OCI-LY1 (cell line): Measurements from ENCODE around the gene SLC10A6.

ENCODE experiments used
- H2AFZ ChIP-seq: fragments of 200-600 bp; sonication (generic), shearing (Covaris generic); 2 replicates; pipeline ENCODE4 v1.6.0; 2014; ENCODE audit warnings: antibody characterized with exemption, mild to moderate bottlenecking, low read length
- H3F3A ChIP-seq: fragments of 200-600 bp; sonication (generic), shearing (Covaris generic); 2 replicates; pipeline ENCODE4 v1.6.0; 2014; ENCODE audit warnings: mild to moderate bottlenecking, antibody characterized with exemption, low read length, moderate library complexity; ENCODE audit not compliant: insufficient read depth
- H3K27ac ChIP-seq: fragments of 200-600 bp; sonication (generic); 2 replicates; pipeline ENCODE4 v1.5.1; 2014; ENCODE audit warnings: low read length, mixed run types, mild to moderate bottlenecking, low read depth; ENCODE audit not compliant: poor library complexity, severe bottlenecking
- H3K27me3 ChIP-seq: fragments of 200-600 bp; sonication (generic); 2 replicates; pipeline ENCODE4 v1.6.0; 2014; ENCODE audit warnings: antibody characterized with exemption, mild to moderate bottlenecking, low read length, moderate library complexity; ENCODE audit not compliant: insufficient read depth
- H3K36me3 ChIP-seq: fragments of 200-600 bp; sonication (generic); 2 replicates; pipeline ENCODE4 v1.6.1; 2014; ENCODE audit warnings: mild to moderate bottlenecking, antibody characterized with exemption, low read length, moderate library complexity, mixed read lengths; ENCODE audit not compliant: insufficient read depth
- H3K4me1 ChIP-seq: fragments of 200-600 bp; sonication (generic); 2 replicates; pipeline ENCODE4 v1.5.1; 2014; ENCODE audit warnings: mild to moderate bottlenecking, low read length, moderate library complexity; ENCODE audit not compliant: insufficient read depth, severe bottlenecking
- H3K4me2 ChIP-seq: fragments of 200-600 bp; sonication (generic), shearing (Covaris generic); 2 replicates; pipeline ENCODE4 v1.6.1; 2014; ENCODE audit warnings: low read length
- H3K4me3 ChIP-seq: fragments of 200-600 bp; sonication (generic); 2 replicates; pipeline ENCODE4 v1.5.1; 2014; ENCODE audit warnings: low read length, low read depth, mild to moderate bottlenecking, mixed read lengths; ENCODE audit not compliant: poor library complexity, severe bottlenecking
- H3K79me2 ChIP-seq: fragments of 200-600 bp; shearing (Covaris generic); 2 replicates; pipeline ENCODE4 v1.6.1; 2016; ENCODE audit warnings: mixed run types, low read length, mixed read lengths; ENCODE audit not compliant: insufficient read depth
- H3K9ac ChIP-seq: fragments of 200-600 bp; sonication (generic), shearing (Covaris generic); 2 replicates; pipeline ENCODE4 v1.6.1; 2014; ENCODE audit warnings: mild to moderate bottlenecking, low read length, mixed read lengths
- H3K9me2 ChIP-seq: fragments of 200-600 bp; sonication (generic), shearing (Covaris generic); 2 replicates; pipeline ENCODE4 v1.6.1; 2014; ENCODE audit warnings: low read depth, mild to moderate bottlenecking, low read length, mixed read lengths
- H3K9me3 ChIP-seq: fragments of 200-600 bp; shearing (Covaris generic); 2 replicates; pipeline ENCODE4 v1.6.1; 2014; ENCODE audit warnings: low read length, mixed read lengths
- H4K20me1 ChIP-seq: fragments of 200-600 bp; sonication (generic), shearing (Covaris generic); 2 replicates; pipeline ENCODE4 v1.6.0; 2016; ENCODE audit warnings: mild to moderate bottlenecking, low read length; ENCODE audit not compliant: insufficient read depth
- EZH2 ChIP-seq: fragments of 200-600 bp; sonication (generic), shearing (Covaris generic); IDR thresholded peaks from 2 replicates; pipeline ENCODE4 v1.8.0; 2017; ENCODE audit warnings: borderline replicate concordance, mixed run types, mild to moderate bottlenecking, antibody characterized with exemption, low read length, moderate library complexity, mixed read lengths
- TF ChIP-seq, protein P1 (sequence below): fragments of 200-600 bp; sonication (generic), shearing (Covaris generic); IDR thresholded peaks from 2 replicates; pipeline ENCODE4 v1.5.1; 2017; ENCODE audit warnings: mild to moderate bottlenecking, antibody characterized with exemption, low read length, moderate library complexity, mixed read lengths

SLC10A6 gene

DNA sequence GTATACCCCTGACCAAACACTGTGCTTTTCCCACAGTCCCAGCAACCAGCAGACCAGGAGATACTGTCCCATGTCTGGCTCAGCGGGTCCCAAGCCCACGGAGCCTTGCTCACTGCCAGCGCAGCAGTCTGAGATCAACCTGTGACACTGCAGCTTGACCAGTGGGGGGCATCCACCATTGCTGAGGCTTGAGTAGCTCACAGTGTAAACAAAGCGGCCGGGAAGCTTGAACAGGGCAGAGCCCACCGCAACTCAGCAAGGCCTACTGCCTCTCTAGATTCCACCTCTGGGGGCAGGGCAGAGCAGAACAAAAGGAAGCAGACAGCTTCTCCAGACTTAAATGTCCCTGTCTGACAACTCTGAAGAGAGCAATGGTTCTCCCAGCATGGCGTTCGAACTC, 58.1 kb downstream of the SLC10A6 start:
- Histone ChIP-seq H3K4me3 (no peak overlapping the region), H3K36me3 (no peaks in the 10 kb centered on the region), H3K27me3 (no peaks in the 10 kb centered on the region), H3K4me1 (no peaks in the 10 kb centered on the region), H2AFZ (no peak overlapping the region), H3F3A (no peaks in the 10 kb centered on the region), H3K4me2 (no peak overlapping the region), H3K9me2 (no peaks in the 10 kb centered on the region), H3K79me2 (no peaks in the 10 kb centered on the region), H3K27ac (no peak overlapping the region), H4K20me1 (no peaks in the 10 kb centered on the region), H3K9ac (no peak overlapping the region), H3K9me3 (no peaks in the 10 kb centered on the region)
- TF ChIP-seq EZH2 = no peak
- TF ChIP-seq, protein P1, sequence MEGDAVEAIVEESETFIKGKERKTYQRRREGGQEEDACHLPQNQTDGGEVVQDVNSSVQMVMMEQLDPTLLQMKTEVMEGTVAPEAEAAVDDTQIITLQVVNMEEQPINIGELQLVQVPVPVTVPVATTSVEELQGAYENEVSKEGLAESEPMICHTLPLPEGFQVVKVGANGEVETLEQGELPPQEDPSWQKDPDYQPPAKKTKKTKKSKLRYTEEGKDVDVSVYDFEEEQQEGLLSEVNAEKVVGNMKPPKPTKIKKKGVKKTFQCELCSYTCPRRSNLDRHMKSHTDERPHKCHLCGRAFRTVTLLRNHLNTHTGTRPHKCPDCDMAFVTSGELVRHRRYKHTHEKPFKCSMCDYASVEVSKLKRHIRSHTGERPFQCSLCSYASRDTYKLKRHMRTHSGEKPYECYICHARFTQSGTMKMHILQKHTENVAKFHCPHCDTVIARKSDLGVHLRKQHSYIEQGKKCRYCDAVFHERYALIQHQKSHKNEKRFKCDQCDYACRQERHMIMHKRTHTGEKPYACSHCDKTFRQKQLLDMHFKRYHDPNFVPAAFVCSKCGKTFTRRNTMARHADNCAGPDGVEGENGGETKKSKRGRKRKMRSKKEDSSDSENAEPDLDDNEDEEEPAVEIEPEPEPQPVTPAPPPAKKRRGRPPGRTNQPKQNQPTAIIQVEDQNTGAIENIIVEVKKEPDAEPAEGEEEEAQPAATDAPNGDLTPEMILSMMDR = peak; percentile 20; the same call in 1 of the 2 replicates

DNA sequence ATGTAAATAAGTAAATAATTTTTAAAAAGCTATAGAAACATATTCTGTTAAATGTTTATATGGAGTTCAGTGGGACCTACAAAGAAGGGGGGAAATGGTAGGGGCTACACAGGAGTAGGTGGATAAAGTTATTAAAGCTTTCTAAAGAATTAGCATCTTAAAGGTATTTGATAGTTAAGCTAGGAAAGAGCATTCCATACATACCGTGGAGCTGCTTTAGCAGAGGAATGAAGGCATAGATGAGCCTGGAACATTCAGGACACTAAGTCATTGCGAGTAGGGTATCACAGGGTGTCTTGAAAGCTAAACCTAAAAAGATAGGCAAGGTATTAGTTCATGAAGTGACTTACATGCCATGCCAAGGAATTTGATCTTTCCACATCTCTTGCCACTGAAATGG, 60.4 kb downstream of the SLC10A6 start:
- TF ChIP-seq EZH2 = no peak
- TF ChIP-seq, protein P1 = no peak
- Histone ChIP-seq H3K4me3 (no peak overlapping the region), H3K9me3 (no peaks in the 10 kb centered on the region), H3K4me2 (no peak overlapping the region), H3K9ac (no peak overlapping the region), H4K20me1 (no peaks in the 10 kb centered on the region), H3K27me3 (no peaks in the 10 kb centered on the region), H3K4me1 (no peaks in the 10 kb centered on the region), H2AFZ (no peak overlapping the region), H3K27ac (no peak overlapping the region), H3K9me2 (no peaks in the 10 kb centered on the region), H3K36me3 (no peaks in the 10 kb centered on the region), H3K79me2 (no peaks in the 10 kb centered on the region), H3F3A (no peaks in the 10 kb centered on the region)

DNA sequence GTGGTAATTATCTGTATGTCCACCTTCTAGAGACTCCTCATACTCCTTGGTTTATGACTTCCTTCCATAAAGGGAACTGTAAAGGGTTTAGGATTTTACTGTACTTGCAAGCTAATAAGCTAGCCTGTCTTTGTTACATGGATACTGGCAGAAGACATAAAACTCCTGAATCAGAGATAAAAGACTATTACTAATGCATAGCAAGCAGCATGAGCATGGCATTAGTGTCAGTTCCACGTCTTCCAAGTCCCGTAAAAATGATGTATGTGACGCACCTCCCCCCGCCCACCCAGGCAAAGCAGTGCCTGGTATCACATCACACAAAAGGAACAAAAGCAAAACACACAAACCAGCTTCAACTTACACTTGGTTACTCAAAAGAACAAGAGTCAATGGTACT, 71.0 kb downstream of the SLC10A6 start:
- Histone ChIP-seq H2AFZ (no peak overlapping the region), H3K9ac (no peak overlapping the region), H3K27ac (no peak overlapping the region), H3K4me3 (no peak overlapping the region), H3F3A (no peaks in the 10 kb centered on the region), H3K4me2 (no peak overlapping the region), H3K4me1 (no peaks in the 10 kb centered on the region), H3K9me2 (no peaks in the 10 kb centered on the region), H3K27me3 (no peaks in the 10 kb centered on the region), H4K20me1 (no peaks in the 10 kb centered on the region), H3K9me3 (no peaks in the 10 kb centered on the region), H3K36me3 (no peaks in the 10 kb centered on the region), H3K79me2 (no peaks in the 10 kb centered on the region)
- TF ChIP-seq EZH2 = no peak
- TF ChIP-seq, protein P1 = no peak
